ENCODE measurements around the gene GOLIM4. TPM values are rescaled to one million over a fixed set of nuclear protein-coding genes. Genes with fewer than 3 reads are reported as not detected.

GOLIM4 gene
- total RNA-seq, 2 experiments from 2014 or later: 5.6 to 6.0 TPM

DNA sequence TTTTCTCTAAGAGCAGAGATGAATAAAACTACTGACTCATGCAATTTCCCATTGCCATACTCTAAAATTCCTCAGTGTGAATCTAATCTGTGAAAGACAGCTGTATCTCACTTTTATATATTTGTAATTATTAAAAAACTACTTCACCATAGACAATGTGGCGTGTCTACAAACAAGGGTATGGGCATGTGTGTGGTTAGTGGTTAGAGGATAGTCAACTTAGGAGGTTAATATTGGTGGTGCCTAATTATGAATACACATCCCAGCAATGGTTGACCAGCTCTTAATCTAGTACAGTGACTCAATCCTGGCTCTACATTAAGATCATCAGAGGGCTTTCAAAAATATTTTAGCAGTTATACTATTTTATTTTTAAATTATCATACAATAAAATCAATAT, 94.5 kb downstream of the GOLIM4 start:
- DNase-seq: no peak
- no peaks in the 10 kb centered on the region for H3K4me1 Mint-ChIP-seq (ENCODE audit: low read depth)
- ATAC-seq: no peak
- ChIA-PET CTCF (interaction anchor here (1.2 kb wide), 1 partner anchor 87 kb away, joined by 3 read pairs; no protein-coding TSS in a partner anchor), POLR2A (no interaction called here)
- H3K9me3 Mint-ChIP-seq (ENCODE audit: insufficient read depth): no peaks in the 10 kb centered on the region
- no peak overlapping the region for H3K27ac Mint-ChIP-seq
- H3K27me3 Mint-ChIP-seq (ENCODE audit: low read depth): peaks cover 11% of the 10 kb centered on the region
- no peaks in the 10 kb centered on the region for H3K36me3 Mint-ChIP-seq (ENCODE audit: low read depth)
- no peak overlapping the region for H3K4me3 Mint-ChIP-seq

DNA sequence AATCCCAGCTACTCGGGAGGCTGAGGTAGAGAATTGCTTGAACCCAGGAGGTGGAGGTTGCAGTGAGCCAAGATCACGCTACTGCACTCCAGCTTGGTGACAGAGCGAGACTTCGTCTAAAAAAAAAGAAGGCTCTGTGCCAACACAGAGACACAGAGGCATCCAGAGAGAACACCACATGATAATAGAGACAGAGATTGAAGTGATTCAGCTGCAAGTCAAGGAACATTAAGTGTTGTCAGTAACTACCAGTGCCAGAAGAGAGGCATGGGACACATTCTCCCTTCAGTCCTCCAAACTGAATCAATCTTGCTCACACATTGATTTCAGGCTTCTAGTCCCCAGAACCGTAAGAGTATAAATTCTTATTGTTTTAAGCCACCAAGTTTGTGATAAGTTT, 97.5 kb downstream of the GOLIM4 start:
- CTCF ChIA-PET: interaction anchor here (1.0 to 1.2 kb wide), 2 partner anchors 71 to 618 kb away, joined by 3 read pairs; partner anchors contain the start of gene ZBBX
- ATAC-seq (no peak), DNase-seq (no peak)
- H3K36me3 Mint-ChIP-seq (ENCODE audit: low read depth): no peaks in the 10 kb centered on the region
- POLR2A ChIA-PET: no interaction called here
- no peaks in the 10 kb centered on the region for H3K4me1 Mint-ChIP-seq (ENCODE audit: low read depth)
- no peak overlapping the region for H3K27ac Mint-ChIP-seq
- H3K27me3 Mint-ChIP-seq (ENCODE audit: low read depth): peaks cover 11% of the 10 kb centered on the region
- H3K9me3 Mint-ChIP-seq (ENCODE audit: insufficient read depth): no peaks in the 10 kb centered on the region
- H3K4me3 Mint-ChIP-seq: no peak overlapping the region

DNA sequence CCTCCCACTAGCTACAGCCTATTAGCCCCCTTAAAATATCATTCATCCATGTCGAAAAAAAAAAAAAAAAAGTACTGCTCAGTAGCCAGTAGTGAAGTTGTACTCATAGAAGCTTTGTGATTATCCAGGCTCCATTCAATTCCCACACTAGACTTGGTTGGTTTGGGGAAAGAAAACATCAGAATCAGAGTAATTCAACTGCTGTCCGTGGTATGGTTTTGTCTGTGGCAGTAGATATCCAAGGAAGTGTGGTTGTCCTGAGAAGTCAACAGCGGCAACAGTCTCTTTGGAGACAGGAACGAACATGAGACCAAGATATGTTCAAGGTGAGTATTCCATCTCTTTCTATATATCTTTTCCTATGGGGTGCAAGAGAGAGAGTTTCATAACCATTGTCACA, 99.2 kb downstream of the GOLIM4 start:
- no peaks in the 10 kb centered on the region for H3K36me3 Mint-ChIP-seq (ENCODE audit: low read depth)
- CTCF ChIA-PET: interaction anchor here (1.2 kb wide), 1 partner anchor 50 kb away, joined by 3 read pairs; no protein-coding TSS in a partner anchor

DNA sequence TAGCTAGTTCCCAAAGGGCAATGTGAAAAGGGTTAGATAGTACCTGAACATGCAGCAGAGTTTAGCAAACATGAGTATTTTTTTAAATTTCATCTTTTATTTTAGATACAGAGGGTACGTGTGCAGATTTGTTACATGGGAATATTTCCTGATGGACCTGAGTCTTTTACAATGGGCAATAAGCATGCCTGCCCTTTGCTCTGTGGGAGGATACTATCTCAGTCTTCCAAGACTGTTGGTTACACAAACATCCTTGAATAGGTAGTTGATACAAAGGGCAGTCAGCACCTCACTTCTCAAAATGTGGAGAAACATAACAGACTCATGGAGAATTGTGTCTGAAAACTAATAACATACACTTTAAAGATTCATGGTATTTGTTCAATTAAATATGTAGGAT, 103.3 kb downstream of the GOLIM4 start:
- H3K9me3 Mint-ChIP-seq (ENCODE audit: insufficient read depth): no peaks in the 10 kb centered on the region
- H3K4me1 Mint-ChIP-seq (ENCODE audit: low read depth): no peaks in the 10 kb centered on the region
- ChIA-PET CTCF (no interaction called here), POLR2A (no interaction called here)
- no peak for DNase-seq
- no peak overlapping the region for H3K27ac Mint-ChIP-seq
- peaks cover 11% of the 10 kb centered on the region for H3K27me3 Mint-ChIP-seq (ENCODE audit: low read depth)
- no peaks in the 10 kb centered on the region for H3K36me3 Mint-ChIP-seq (ENCODE audit: low read depth)
- ATAC-seq: no peak
- no peak overlapping the region for H3K4me3 Mint-ChIP-seq

More for the DNA sequence above, 99.2 kb downstream of the GOLIM4 start:
- DNase-seq (no peak), ATAC-seq (no peak)
- Mint-ChIP-seq H3K4me1 (ENCODE audit: low read depth) (no peaks in the 10 kb centered on the region), H3K27me3 (ENCODE audit: low read depth) (peaks cover 11% of the 10 kb centered on the region), H3K4me3 (no peak overlapping the region), H3K9me3 (ENCODE audit: insufficient read depth) (no peaks in the 10 kb centered on the region), H3K27ac (no peak overlapping the region)
- POLR2A ChIA-PET: no interaction called here

DNA sequence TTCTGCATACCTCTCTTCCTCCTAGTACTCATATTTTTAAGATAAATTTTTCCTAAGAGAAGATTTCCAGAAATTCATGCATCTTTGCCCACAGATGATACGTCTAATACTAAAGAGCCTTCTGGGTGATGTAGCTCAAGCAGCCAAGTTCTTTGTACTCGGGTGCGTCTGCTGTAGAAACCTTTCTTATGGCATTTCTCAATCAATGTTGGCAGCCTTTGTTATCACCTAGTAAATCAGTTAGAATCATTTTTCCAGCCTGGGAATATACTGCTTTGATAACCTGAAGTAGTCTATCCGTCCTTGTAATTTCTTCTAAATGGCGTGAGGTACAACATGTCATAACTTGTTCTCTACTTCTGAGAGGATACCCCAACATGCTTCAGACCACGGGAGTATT, 104.5 kb downstream of the GOLIM4 start:
- Mint-ChIP-seq H3K4me3 (no peak overlapping the region), H3K9me3 (ENCODE audit: insufficient read depth) (no peaks in the 10 kb centered on the region), H3K27me3 (ENCODE audit: low read depth) (peaks cover 10% of the 10 kb centered on the region), H3K4me1 (ENCODE audit: low read depth) (no peaks in the 10 kb centered on the region), H3K27ac (no peak overlapping the region), H3K36me3 (ENCODE audit: low read depth) (no peaks in the 10 kb centered on the region)
- CTCF ChIA-PET: no interaction called here
- ATAC-seq: no peak
- DNase-seq: no peak
- POLR2A ChIA-PET: no interaction called here

DNA sequence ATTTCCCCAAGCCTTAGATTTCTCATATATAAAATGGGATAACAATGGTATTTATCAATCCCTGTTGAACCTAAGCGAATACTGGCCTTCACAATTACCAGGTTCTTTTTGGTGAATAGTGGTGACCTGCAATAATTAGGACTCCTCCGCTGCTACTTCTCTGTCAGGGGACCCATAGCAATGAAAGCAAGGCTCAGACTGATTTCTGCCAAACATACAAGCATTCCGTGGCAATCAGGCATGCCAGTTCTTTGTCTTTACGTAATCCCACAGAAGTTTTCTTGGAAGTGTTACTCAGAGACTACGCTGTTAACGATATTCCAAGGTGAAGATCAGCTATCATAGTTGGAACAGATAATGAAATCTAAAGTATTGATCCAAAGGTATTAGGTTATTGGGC, 105.7 kb downstream of the GOLIM4 start:
- ChIA-PET POLR2A (no interaction called here), CTCF (no interaction called here)
- no peak for ATAC-seq
- H3K27me3 Mint-ChIP-seq (ENCODE audit: low read depth): peaks cover 11% of the 10 kb centered on the region
- no peaks in the 10 kb centered on the region for H3K4me1 Mint-ChIP-seq (ENCODE audit: low read depth)
- H3K9me3 Mint-ChIP-seq (ENCODE audit: insufficient read depth): no peaks in the 10 kb centered on the region
- no peak overlapping the region for H3K4me3 Mint-ChIP-seq
- DNase-seq: no peak
- H3K36me3 Mint-ChIP-seq (ENCODE audit: low read depth): no peaks in the 10 kb centered on the region
- no peak overlapping the region for H3K27ac Mint-ChIP-seq

DNA sequence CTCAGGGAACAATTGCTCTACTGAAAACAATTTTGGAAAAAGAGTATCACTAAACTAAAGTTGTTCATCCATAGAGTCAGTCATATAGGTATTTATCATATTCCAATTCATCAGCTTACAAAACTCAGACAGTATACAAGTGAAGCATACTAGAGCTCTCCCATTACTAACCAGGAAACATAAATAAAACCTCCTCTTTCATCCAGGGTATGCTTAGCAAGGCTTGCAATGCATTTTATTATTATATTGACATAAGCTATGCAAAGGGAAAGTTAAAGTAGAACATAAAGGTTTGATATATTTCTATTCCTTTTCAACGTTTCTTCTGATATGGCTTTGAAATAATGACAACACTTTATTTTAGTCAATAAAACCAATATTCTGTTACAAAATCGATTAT, 106.7 kb downstream of the GOLIM4 start:
- H3K27ac Mint-ChIP-seq: no peak overlapping the region
- no peaks in the 10 kb centered on the region for H3K9me3 Mint-ChIP-seq (ENCODE audit: insufficient read depth)
- H3K36me3 Mint-ChIP-seq (ENCODE audit: low read depth): no peaks in the 10 kb centered on the region
- ChIA-PET POLR2A (no interaction called here), CTCF (no interaction called here)
- no peak overlapping the region for H3K4me3 Mint-ChIP-seq
- H3K4me1 Mint-ChIP-seq (ENCODE audit: low read depth): no peaks in the 10 kb centered on the region
- peaks cover 11% of the 10 kb centered on the region for H3K27me3 Mint-ChIP-seq (ENCODE audit: low read depth)
- DNase-seq (no peak), ATAC-seq (no peak)

DNA sequence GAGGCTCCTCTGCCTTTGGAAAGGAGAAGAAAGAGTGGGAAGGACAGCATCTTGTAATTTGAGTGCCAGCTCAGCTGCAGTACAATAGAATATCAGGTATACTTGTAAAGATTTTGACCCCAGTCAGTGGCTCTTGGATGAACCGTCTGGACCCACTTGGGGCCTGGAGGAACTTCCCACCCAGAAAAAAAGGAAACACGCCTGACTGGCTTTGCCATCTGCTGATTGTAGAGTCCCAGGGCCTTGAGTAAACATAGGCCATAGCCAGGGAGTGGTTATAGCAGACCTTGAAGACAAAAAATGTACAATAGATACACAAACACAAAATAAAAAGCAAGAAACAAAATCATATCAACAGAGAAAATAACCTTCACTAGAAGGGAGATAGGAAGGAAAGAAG, 112.1 kb downstream of the GOLIM4 start:
- DNase-seq (no peak), ATAC-seq (no peak)
- CTCF ChIA-PET: no interaction called here
- Mint-ChIP-seq H3K36me3 (ENCODE audit: low read depth) (no peaks in the 10 kb centered on the region), H3K9me3 (ENCODE audit: insufficient read depth) (no peaks in the 10 kb centered on the region), H3K4me3 (no peak overlapping the region), H3K4me1 (ENCODE audit: low read depth) (no peaks in the 10 kb centered on the region), H3K27ac (no peak overlapping the region), H3K27me3 (ENCODE audit: low read depth) (peaks cover 6% of the 10 kb centered on the region)
- POLR2A ChIA-PET: no interaction called here

DNA sequence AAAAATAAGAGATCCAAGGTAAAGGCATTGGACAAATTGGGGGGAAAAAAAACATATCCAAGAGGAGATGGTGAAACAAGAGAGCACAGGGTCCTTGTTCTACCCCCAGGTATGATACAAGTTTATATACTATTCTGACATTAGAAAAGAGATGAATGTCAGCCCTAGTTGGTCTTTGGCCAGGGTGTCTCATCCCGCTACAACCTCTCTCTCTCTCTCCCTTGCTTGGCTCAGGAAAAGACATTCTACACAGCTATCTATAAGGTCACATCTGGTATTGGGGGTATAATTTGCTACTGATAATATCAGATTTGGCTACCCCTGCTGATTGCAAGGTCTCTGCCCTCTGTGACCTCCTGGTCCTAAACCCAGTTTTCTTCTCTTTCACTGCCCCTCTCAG, 117.2 kb downstream of the GOLIM4 start:
- POLR2A ChIA-PET: no interaction called here
- H3K4me1 Mint-ChIP-seq (ENCODE audit: low read depth): no peaks in the 10 kb centered on the region
- peaks cover 2% of the 10 kb centered on the region for H3K27me3 Mint-ChIP-seq (ENCODE audit: low read depth)
- H3K9me3 Mint-ChIP-seq (ENCODE audit: insufficient read depth): no peaks in the 10 kb centered on the region
- CTCF ChIA-PET: no interaction called here
- H3K36me3 Mint-ChIP-seq (ENCODE audit: low read depth): no peaks in the 10 kb centered on the region
- H3K4me3 Mint-ChIP-seq: no peak overlapping the region
- no peak overlapping the region for H3K27ac Mint-ChIP-seq
- DNase-seq: no peak
- ATAC-seq: no peak

DNA sequence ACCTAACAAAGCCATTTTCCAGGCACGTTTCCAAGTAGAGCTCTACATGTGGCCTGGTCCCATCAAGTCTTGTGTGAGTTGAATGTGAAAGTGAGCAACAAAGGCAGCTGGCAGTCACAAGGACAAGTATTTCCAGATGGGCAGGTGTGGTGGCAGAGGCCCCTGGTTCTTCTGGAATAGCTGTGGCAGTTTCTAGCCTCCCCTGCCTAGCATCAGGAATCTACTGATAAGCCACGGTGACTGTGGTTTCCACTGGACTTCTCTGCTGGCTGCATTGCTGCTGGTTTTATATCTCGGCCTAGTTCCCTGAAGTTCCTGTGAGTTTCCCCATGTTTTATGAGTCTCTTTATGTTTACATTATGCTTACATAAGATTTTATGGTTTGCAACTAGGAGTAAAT, 117.7 kb downstream of the GOLIM4 start:
- POLR2A ChIA-PET: no interaction called here
- CTCF ChIA-PET: no interaction called here
- peaks cover 2% of the 10 kb centered on the region for H3K27me3 Mint-ChIP-seq (ENCODE audit: low read depth)
- no peak for DNase-seq
- H3K4me3 Mint-ChIP-seq: no peak overlapping the region
- no peaks in the 10 kb centered on the region for H3K4me1 Mint-ChIP-seq (ENCODE audit: low read depth)
- no peak overlapping the region for H3K27ac Mint-ChIP-seq
- no peaks in the 10 kb centered on the region for H3K9me3 Mint-ChIP-seq (ENCODE audit: insufficient read depth)
- ATAC-seq: no peak
- no peaks in the 10 kb centered on the region for H3K36me3 Mint-ChIP-seq (ENCODE audit: low read depth)

DNA sequence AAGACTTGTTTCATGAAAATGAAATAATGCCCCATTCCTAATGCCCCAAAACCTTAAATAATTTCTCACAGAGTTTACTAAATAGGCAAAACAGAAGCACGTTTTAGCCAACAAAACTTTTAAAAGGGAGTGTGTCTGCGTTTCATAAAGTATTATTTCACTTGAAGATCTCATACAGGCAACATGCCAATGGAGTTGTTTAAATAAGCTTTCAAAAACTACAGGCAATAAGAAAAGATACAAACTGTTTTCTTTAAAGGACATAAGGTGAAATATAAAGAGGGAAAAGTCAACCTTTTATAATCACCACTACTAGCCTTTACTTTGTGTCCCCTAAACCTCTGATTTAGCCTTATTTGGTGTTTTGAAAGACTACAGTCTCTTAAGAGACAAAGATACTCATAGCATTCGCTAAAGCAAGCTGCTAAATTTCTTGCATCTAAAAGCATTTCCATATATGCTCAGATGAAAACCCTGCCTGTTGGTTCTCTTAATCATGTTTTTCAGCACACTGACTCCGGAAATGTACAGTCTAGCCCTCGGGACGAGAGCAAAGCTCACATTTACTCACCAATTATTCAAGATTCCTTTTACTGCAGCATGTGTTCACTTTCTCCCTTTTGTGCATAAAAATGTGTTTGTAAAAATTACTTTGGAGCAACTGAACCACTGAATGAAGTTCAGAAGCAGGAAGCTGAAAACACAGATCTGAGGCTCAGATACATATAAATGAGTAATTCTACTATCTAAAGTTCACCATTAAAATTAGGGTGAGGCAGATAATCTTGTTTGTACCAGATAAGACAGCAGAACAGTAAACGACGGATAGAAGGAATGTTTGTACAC, 119.0 kb downstream of the GOLIM4 start:
- H3K9me3 Mint-ChIP-seq (ENCODE audit: insufficient read depth): no peaks in the 10 kb centered on the region
- H3K36me3 Mint-ChIP-seq (ENCODE audit: low read depth): no peaks in the 10 kb centered on the region
- POLR2A ChIA-PET: no interaction called here
- H3K4me1 Mint-ChIP-seq (ENCODE audit: low read depth): no peaks in the 10 kb centered on the region
- DNase-seq (no peak), ATAC-seq (no peak)
- no peak overlapping the region for H3K27ac Mint-ChIP-seq
- CTCF ChIA-PET: no interaction called here
- peaks cover 2% of the 10 kb centered on the region for H3K27me3 Mint-ChIP-seq (ENCODE audit: low read depth)
- no peak overlapping the region for H3K4me3 Mint-ChIP-seq

DNA sequence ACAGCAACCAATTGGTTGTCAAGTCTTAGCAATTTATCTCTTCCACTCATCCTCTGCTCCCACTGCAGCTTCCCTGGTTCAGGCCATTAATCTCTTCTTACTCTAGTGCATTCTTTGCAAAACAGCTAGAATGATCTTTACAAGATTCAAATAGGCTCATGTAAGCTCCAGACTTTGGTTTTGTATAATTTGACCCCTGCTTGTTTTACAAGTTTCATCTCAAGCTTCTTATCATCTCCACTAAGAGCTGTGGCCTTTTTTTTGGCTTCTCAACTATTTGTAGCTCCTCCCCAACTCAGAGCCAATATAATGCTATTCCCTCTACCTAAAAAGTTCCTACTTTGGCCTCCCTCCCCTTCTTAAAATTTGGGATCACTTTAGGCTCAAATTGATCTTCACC, 121.8 kb downstream of the GOLIM4 start:
- H3K9me3 Mint-ChIP-seq (ENCODE audit: insufficient read depth): no peaks in the 10 kb centered on the region
- H3K36me3 Mint-ChIP-seq (ENCODE audit: low read depth): no peaks in the 10 kb centered on the region
- H3K4me1 Mint-ChIP-seq (ENCODE audit: low read depth): no peaks in the 10 kb centered on the region
- no peaks in the 10 kb centered on the region for H3K27me3 Mint-ChIP-seq (ENCODE audit: low read depth)
- DNase-seq (no peak), ATAC-seq (no peak)
- ChIA-PET POLR2A (no interaction called here), CTCF (no interaction called here)
- no peak overlapping the region for H3K27ac Mint-ChIP-seq
- no peak overlapping the region for H3K4me3 Mint-ChIP-seq

DNA sequence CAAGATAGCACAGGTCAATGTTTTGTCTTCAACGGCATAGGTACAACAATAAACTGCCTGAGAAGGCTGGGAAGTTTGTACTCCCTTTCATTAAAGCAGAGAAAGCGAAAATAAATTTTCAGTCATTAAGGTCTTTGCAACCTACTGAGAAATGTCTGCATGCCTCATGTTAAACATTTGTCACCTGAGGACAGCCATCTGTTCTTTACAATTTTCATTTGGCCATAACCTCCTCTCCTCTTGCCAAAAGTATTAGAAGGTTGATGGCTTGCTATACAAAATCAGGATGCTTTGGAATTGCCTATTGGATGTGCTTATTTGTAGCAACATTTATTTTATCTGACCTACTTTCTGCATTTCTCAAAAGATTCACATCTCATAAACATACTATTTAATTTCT, 122.7 kb downstream of the GOLIM4 start:
- Mint-ChIP-seq H3K4me3 (no peak overlapping the region), H3K4me1 (ENCODE audit: low read depth) (no peaks in the 10 kb centered on the region), H3K27me3 (ENCODE audit: low read depth) (peaks cover 2% of the 10 kb centered on the region), H3K9me3 (ENCODE audit: insufficient read depth) (no peaks in the 10 kb centered on the region), H3K36me3 (ENCODE audit: low read depth) (no peaks in the 10 kb centered on the region), H3K27ac (no peak overlapping the region)
- ChIA-PET CTCF (no interaction called here), POLR2A (no interaction called here)
- DNase-seq (no peak), ATAC-seq (no peak)

All from activated CD8-positive, alpha-beta T cell treated with anti-CD3 and anti-CD28 coated beads, Interleukin-2, amount 10 ng/mL, durations not matched to agents 7 days and 5 days (primary cell).